Daoy (cell line): ENCODE results near the gene SLC25A2. TPM values are rescaled to one million over a fixed set of nuclear protein-coding genes. Genes with fewer than 3 reads are reported as not detected.
"Not testable (repeated sequence)": the region's sequence is repeated elsewhere in the genome, so short reads cannot be mapped to it uniquely, and the experiment has no call there.

Experiments used
- DNase-seq: peaks from one replicate; pipeline ENCODE4 v3.0.0-alpha.2; 2015; ENCODE audit warnings: low read depth
- total RNA-seq: library from RNA; depleted of rRNA; stranded (reverse); fragments of >200 nt; shearing (Covaris generic); gene quantifications from 2 replicates; pipeline ENCODE4 v1.2.3, GENCODE V29; 2014; rRNA removed

Gene SLC25A2
- 0.11 and 1.8 TPM in 2 replicates for total RNA-seq

DNA sequence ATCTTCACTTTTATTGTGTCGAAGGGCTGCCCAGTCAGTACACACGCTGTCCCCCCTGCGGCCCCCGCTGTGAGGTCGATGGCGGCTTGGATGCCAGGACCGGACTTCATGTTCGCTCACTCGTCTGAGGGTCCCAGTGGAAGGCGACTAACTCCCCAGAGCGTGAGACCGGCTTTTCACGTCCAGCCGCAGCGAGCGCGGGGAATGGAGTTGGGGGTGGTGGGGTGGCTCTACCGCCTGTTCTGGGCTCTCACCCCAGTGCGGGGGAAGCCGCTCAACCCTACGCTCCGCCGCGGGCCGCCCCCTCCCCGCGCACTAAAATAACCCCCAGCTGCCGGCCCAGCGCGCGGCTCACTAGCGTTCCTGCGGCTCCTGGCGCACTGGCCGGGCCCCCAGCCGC lies at the start of gene SLC25A2:
Gene SLC25A2, minus strand, starts transcription at position 294 of the 400 bp plus-strand sequence. Its CDS starts 184 bp downstream, at position 110.
- DNase-seq: no peak

GRCh38 chr5:141351591-141351990 lies 47.7 kb upstream of the SLC25A2 start:
- DNase-seq: no peak

DNA sequence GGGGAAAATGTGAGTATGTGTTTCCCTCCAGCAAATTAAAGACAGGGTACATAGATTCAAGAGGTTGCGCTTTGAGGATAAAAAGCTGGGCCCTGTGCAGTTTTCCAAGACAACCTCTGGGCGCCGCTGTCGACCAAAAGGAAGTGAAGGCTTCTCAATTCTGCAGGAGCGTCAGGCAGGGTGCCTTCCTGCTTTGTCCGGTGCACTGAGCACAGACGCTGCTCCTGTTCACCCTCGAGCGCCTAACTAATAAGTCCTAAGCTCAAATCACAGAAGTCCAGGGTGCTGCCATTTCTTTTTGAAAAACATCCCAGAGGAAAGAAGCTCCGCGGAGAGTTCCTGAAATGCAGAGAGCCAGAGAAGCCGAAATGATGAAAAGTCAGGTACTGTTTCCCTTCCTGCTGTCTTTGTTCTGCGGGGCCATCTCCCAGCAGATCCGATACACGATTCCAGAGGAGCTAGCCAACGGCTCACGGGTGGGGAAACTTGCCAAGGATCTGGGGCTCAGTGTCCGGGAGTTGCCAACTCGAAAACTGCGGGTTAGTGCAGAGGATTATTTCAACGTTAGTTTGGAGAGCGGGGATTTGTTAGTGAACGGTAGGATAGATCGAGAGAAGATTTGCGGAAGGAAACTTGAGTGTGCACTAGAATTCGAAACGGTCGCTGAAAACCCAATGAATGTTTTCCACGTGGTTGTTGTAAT lies 46.2 kb upstream of the SLC25A2 start, which contains the start of gene PCDHGB1:
Gene PCDHGB1, plus strand, starts transcription at position 183 of the 703 bp plus-strand sequence. Its CDS starts 162 bp downstream, at position 345.
- peak; percentile 73 for DNase-seq

DNA sequence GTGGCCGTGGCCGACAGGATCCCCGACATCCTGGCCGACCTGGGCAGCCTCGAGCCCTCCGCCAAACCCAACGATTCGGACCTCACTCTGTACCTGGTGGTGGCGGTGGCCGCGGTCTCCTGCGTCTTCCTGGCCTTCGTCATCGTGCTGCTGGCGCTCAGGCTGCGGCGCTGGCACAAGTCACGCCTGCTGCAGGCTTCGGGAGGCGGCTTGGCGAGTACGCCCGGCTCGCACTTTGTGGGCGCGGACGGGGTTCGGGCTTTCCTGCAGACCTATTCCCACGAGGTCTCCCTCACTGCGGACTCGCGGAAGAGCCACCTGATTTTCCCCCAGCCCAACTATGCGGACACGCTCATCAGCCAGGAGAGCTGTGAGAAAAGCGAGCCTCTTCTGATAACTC lies 42.2 kb upstream of the SLC25A2 start:
- DNase-seq: not testable (repeated sequence)

GRCh38 chr5:141345327-141345726 lies 41.5 kb upstream of the SLC25A2 start:
- no peak for DNase-seq

DNA sequence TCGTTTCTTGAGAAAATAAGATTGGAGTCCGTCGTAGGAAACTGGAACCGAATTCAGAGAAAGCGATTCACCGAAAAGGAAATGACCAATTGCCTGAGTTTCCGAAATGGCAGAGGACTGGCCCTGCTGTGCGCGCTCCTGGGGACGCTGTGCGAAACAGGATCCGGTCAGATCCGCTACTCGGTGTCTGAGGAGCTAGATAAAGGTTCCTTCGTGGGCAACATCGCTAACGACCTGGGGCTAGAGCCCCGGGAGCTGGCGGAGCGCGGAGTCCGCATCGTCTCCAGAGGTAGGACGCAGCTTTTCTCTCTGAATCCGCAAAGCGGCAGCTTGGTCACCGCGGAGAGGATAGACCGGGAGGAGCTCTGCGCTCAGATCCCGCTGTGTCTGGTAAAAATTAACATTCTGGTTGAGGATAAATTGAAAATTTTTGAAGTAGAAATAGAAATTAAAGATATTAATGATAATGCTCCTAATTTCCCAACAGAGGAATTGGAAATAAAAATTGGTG lies 40.2 kb upstream of the SLC25A2 start:
- DNase-seq: no peak

- DNase-seq: peak; percentile 46
These were observed 39.5 kb upstream of the SLC25A2 start, which contains the start of gene PCDHGA3 for GRCh38 chr5:141343242-141343952. PCDHGA3 (plus strand) TSS chr5:141343829; CDS start chr5:141344034, 205 bp downstream.

GRCh38 chr5:141342773-141343172 lies 38.9 kb upstream of the SLC25A2 start:
- DNase-seq: no peak

DNA sequence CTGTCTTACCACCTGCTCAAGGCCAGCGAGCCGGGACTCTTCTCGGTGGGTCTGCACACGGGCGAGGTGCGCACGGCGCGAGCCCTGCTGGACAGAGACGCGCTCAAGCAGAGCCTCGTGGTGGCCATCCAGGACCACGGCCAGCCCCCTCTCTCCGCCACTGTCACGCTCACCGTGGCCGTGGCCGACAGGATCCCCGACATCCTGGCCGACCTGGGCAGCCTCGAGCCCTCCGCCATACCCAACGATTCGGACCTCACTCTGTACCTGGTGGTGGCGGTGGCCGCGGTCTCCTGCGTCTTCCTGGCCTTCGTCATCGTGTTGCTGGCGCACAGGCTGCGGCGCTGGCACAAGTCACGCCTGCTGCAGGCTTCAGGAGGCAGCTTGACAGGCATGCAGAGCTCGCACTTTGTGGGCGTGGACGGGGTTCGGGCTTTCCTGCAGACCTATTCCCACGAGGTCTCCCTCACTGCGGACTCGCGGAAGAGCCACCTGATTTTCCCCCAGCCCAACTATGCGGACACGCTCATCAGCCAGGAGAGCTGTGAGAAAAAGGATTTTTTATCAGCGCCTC lies 37.0 kb upstream of the SLC25A2 start:
- not testable (repeated sequence) for DNase-seq

GRCh38 chr5:141338538-141339306 lies 34.9 kb upstream of the SLC25A2 start, which contains the start of gene PCDHGA2:
PCDHGA2 (plus strand) TSS chr5:141338760.
- peak; percentile 35 for DNase-seq

GRCh38 chr5:141332571-141332970 lies 28.7 kb upstream of the SLC25A2 start:
- DNase-seq: not testable (repeated sequence)

GRCh38 chr5:141330299-141331080 lies 26.6 kb upstream of the SLC25A2 start, which contains the start of gene PCDHGA1:
PCDHGA1 (plus strand) TSS chr5:141330514.
- no peak for DNase-seq

- DNase-seq: no peak
These were observed 24.4 kb upstream of the SLC25A2 start for GRCh38 chr5:141328231-141328630.

- peak; percentile 78 for DNase-seq
These were observed 22.4 kb upstream of the SLC25A2 start for GRCh38 chr5:141326088-141326854.

GRCh38 chr5:141322261-141322660 lies 18.4 kb upstream of the SLC25A2 start:
- DNase-seq: no peak

DNA sequence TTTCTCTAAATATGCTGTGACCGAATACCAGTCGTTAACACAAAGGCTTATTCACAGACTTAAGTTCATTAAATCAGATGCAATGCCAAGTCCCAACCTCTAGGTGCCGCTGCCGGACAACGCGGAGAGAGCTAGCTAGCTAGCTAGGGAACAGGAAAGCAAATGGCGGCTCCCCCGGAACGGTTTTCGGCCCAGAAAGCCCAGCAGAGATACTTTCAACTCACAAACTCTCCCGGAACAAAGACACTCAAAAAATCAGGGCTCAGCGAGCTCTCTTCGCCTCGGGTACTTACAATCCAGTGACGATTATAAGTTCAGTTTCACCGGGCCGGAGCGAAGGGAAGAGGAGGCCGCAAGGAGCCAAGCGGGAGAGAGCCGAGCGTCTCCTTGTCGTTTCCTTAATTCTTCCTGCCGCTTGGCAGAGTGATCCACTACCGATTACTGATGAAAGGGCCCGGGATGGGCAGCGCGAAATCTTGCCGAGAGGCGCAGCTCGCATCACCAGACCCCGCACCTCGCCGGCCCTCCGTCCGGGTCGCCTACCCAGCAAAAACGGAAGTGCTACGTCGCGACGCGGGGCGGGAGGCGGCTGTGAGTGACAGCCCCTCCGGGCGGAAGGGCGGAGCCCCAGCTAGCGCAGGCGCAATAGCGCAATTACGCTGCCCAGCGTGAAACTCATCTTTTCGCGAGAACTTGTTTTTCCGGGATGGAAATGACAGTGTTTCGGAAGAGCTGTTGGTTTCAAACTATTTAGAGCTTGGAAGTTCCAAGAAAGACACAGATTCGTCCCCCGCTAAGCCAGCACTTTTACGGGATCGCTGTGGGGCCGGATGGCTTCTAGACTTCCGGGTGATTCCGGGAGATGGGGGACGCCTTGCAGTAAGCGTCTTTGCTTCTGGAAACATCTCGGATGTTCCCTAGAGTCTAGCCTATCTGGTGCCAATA lies 16.6 kb upstream of the SLC25A2 start, which contains the start of gene TAF7:
Gene TAF7, minus strand, starts transcription at position 560 of the 945 bp plus-strand sequence. CDS start 740 bp downstream, outside the sequence.
- DNase-seq: peak; percentile 96

DNA sequence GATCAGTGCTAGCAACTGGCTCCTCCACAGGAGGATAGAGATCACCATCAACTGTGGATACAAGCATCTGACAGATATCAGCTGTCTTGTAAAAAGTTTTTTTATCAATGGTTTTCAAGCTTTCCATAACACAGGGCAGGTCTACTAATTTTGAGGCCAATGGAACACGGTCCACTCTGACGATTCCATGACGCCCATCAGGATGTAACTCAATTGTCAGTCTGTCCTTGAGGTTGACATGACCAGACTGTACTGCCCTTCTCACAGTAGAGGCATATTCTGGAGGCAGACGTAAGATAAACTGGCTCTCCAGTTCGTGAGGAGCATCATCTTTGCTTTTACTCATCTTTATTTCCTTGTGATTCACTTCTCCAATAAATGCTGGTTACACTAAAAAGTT lies 15.8 kb upstream of the SLC25A2 start:
- no peak for DNase-seq

DNA sequence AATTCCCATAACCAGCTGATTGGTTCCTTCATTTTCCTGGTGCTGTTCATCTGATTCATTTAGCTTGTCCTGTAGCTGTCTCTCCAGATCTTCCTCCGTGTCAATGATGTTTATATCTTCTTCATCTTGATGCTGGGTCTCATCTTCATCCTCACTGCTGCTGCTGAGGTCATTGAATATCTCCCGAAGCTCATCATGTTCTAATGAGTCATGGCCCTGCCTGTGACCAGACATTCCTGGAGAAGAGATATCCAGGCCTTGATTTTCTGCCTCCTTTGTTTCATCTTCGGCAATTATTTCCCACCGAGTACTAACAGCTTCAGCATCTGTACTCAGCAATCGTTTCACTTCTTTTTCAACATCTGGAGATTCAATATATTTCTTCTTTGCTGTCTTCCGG lies 15.4 kb upstream of the SLC25A2 start:
- DNase-seq: no peak
